GM21619 (cell line): ENCODE data around the gene CDH4.

Source experiments
- ATAC-seq: cut with Tn5 transposase; IDR thresholded peaks from one replicate; pipeline ENCODE4 v1.9.1; 2021; ENCODE audit not compliant: unreplicated experiment

CDH4 gene

GRCh38 chr20:61895016-61895415 is 643.0 kb downstream of the CDH4 start:
- ATAC-seq = no peak

DNA sequence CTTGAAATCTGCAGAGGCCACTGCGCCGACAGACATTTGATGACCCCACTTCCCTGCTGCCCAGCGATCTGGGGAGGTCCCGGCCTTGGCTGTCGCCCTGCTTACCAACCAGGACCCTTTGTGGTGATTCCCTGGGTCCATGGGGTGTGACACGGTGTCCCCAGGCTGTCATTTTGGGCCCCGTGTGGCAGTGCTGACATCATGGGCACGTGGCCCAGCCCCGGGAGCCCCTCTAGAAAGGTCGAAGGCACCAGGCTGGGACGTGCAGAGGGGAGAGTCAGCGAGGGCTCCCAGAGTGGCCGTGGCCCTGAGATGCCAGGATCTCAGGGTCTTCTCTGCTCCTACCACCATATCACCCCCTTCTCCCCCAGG is 643.6 kb downstream of the CDH4 start:
- no peak for ATAC-seq

GRCh38 chr20:61896058-61896961 is 644.2 kb downstream of the CDH4 start:
- no peak for ATAC-seq

GRCh38 chr20:61897401-61898295 is 645.6 kb downstream of the CDH4 start:
- no peak for ATAC-seq

- ATAC-seq = no peak
Measured at GRCh38 chr20:61898405-61898804, 646.3 kb downstream of the CDH4 start.

GRCh38 chr20:61900011-61900944 is 648.2 kb downstream of the CDH4 start:
- no peak for ATAC-seq

DNA sequence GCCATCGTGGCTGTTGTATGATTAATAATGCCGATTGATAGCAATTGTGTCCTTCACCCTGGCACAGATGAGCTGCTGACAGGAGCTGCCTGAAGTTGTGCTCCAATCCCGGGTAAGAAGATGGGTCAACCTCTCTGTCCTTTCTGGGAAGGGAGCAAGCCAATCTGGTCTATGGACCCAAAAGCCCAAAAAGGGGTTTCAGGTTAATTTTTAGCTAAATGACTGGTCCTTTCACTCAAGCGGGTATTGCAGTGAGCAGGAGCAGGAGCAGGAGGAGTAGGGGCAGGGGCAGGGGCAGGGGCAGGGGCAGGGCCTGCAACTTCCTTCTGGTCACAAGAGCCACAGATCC is 648.9 kb downstream of the CDH4 start:
- no peak for ATAC-seq

GRCh38 chr20:61901392-61902220 is 649.5 kb downstream of the CDH4 start:
- ATAC-seq = no peak

GRCh38 chr20:61902221-61902869 is 650.3 kb downstream of the CDH4 start:
- ATAC-seq = no peak

DNA sequence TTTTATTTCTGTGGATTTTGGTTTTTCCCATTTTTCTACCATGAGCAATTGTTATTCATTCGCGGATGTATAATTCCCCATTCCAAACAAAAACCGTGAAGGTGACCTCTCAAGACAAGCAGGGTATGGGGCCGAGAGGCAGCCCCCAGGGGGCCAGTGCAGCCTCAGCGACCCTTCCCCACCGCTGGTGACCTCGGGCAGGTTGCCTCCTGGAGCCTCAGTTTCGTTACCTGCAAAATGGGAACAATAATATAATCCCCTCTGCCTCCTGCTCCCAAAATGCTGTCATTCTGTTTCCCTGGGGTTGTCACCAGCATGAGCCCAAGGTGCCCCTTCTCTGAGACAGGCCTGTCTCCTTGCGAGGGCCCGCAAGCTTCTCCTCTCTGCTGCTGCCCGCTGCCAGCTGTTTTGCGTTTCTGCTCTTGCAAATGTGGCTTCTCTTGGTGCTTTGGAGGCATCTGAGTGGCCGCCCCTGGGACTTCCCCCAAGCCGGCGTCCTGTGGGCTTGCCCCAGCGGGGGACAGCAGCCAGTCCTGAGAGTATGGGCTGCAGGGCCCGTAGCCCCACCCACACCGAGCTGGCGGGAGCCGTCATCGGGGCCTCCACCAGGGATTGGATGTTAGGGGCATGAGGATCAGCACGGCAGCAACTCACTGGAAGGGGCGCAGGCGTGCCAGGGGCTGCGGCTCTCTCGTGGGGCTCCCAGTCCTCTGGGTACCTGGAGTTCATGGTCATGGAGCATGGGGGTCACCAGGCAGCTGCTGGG is 651.7 kb downstream of the CDH4 start:
- no peak for ATAC-seq

- no peak for ATAC-seq
Measured at GRCh38 chr20:61904456-61904855, 652.4 kb downstream of the CDH4 start.

DNA sequence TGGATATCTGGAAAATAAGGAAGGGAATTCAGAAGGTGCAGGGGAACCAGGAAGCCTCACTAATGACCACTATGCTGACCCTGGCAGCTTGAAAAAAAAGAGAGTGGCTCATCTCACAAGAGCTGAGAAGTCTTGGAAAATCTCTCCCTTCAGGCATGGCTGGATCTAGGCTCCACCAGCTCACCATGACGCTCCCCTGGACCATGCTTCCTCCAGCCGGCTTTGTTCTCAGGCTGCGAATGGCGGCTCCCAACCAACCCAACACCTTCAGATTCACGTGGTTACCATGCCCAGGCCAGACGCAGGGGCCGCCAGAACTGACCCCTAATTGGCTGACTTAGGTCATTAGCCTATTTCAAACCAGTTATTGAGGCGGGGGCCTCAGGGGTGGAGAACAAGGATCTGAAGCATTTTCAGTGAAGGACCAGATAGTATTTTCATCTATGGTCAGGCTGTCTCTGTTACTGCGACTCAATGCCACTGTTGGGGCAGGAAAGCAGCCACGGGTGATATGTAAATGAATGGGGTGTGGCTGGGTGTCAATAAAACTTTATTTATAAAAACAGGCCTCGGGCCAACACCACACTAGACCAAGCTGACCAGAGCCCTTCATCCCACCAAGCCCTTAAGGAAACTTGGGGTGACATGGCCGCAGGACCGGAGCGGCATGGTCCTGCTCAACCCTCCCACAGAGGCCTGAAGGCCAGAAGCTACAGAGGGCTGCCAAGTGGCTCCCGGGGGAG is 653.9 kb downstream of the CDH4 start:
- ATAC-seq = no peak

GRCh38 chr20:61907081-61907891 is 655.2 kb downstream of the CDH4 start:
- no peak for ATAC-seq

- no peak for ATAC-seq
Measured at GRCh38 chr20:61908057-61909026, 656.3 kb downstream of the CDH4 start.

GRCh38 chr20:61909028-61909427 is 657.0 kb downstream of the CDH4 start:
- no peak for ATAC-seq

DNA sequence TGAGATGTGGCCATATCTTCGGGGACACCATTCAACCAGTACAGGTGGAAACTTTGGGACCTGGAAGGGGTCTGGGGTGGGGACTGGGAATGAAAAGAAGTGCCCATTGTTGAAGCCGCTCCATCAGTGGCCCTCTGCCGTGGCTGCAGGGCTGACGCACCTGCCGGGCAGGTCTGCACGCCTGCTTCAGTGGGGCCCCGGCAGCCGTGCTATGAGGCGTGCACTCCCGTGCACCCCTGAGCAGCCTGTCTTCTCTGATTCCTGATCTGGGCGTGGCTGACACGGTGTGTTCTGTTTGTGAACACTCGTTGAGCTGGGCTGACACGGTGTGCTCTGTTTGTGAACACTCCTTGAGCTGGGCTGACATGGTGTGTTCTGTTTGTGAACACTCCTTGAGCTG is 657.8 kb downstream of the CDH4 start:
- ATAC-seq = no peak
